ENCODE results near the gene HMOX2. TPM values are rescaled to one million over a fixed set of nuclear protein-coding genes. Genes with fewer than 3 reads are reported as not detected.

Gene HMOX2
- polyA plus RNA-seq, 1 donor (not counting 4 experiments of a cell fraction or from before 2014, with no cell fraction given): 167 TPM

DNA sequence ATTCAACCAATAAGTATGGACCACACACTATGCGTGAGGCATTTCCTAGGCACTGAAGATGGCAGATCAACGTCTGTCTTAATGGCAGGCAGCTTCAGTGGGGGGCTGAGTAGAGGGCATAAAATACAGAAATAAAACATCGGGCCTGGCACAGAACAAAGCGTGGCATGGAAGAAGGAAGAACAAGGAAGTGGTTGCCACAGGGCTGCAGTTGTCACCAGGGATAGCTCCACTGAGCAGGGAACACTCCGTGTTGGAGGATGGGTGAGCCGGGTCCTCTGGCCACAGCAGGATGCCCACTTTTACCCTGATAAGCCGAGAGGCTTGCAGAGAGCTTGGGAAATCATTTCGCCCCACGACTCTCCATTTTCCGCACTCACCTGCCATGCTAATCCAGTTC, 56.0 kb downstream of the HMOX2 start:
- Histone ChIP-seq H3K9me3 (ENCODE audit: control insufficient read depth, low read depth, low read length) (no peaks in the 10 kb centered on the region), H3K36me3 (ENCODE audit: control insufficient read depth in 2 of 2, extremely low read depth in 1 of 2, insufficient read depth in 2 of 2, low read length in 2 of 2) (peaks cover 11 to 21% of the 10 kb centered on the region in 2 experiments), H3K9ac (ENCODE audit: control insufficient read depth, extremely low read depth, insufficient read depth, low read length) (no peak overlapping the region), H2AFZ (ENCODE audit: control insufficient read depth, low read length) (no peak overlapping the region), H4K20me1 (ENCODE audit: control insufficient read depth, extremely low read depth, insufficient read depth, low read length) (no peaks in the 10 kb centered on the region), H3K4me3 (ENCODE audit: control insufficient read depth in 2 of 3, extremely low read depth in 1 of 3, insufficient read depth in 2 of 3, low read depth in 1 of 3, low read length in 3 of 3) (no peak overlapping the region), H3K79me2 (ENCODE audit: control insufficient read depth, insufficient read depth, low read length) (peaks cover 68% of the 10 kb centered on the region), H3K4me1 (ENCODE audit: control insufficient read depth, extremely low read depth, insufficient read depth, low read length) (peaks cover 27% of the 10 kb centered on the region), H3K9me1 (ENCODE audit: control insufficient read depth, extremely low read depth, insufficient read depth, low read length) (peaks cover 5% of the 10 kb centered on the region), H3K27ac (ENCODE audit: control insufficient read depth, insufficient read depth, low read length) (no peak overlapping the region), H3K4me2 (ENCODE audit: control insufficient read depth, extremely low read depth, insufficient read depth, low read depth, low read length) (no peak overlapping the region), H3K27me3 (ENCODE audit: control insufficient read depth, extremely low read depth, insufficient read depth, low read length) (no peaks in the 10 kb centered on the region)
- DNase-seq (ENCODE audit: low read depth, low spot score) (no peak), FAIRE-seq (no peak)
- dilution Hi-C loops (cut with MboI; ENCODE audit: extremely low pct_ligation_motif_present, low sequenced_read_pairs): no loop called here
- TF ChIP-seq EZH2 (IDR thresholded peaks at IDR 0.05; ENCODE audit: low read length): no peak
- TF ChIP-seq, protein P1, sequence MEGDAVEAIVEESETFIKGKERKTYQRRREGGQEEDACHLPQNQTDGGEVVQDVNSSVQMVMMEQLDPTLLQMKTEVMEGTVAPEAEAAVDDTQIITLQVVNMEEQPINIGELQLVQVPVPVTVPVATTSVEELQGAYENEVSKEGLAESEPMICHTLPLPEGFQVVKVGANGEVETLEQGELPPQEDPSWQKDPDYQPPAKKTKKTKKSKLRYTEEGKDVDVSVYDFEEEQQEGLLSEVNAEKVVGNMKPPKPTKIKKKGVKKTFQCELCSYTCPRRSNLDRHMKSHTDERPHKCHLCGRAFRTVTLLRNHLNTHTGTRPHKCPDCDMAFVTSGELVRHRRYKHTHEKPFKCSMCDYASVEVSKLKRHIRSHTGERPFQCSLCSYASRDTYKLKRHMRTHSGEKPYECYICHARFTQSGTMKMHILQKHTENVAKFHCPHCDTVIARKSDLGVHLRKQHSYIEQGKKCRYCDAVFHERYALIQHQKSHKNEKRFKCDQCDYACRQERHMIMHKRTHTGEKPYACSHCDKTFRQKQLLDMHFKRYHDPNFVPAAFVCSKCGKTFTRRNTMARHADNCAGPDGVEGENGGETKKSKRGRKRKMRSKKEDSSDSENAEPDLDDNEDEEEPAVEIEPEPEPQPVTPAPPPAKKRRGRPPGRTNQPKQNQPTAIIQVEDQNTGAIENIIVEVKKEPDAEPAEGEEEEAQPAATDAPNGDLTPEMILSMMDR (optimal IDR thresholded peaks at IDR 0.05 in 1 of 3, IDR thresholded peaks at IDR 0.05 in 1 of 3, conservative IDR thresholded peaks at IDR 0.05 in 1 of 3; ENCODE audit: extremely low read depth in 1 of 3, insufficient read depth in 2 of 3, low read length in 3 of 3): no peak

GRCh38 chr16:4533490-4533889, 57.3 kb downstream of the HMOX2 start:
- dilution Hi-C loops (cut with MboI; ENCODE audit: extremely low pct_ligation_motif_present, low sequenced_read_pairs): no loop called here
- H4K20me1 ChIP-seq (ENCODE audit: control insufficient read depth, extremely low read depth, insufficient read depth, low read length): no peaks in the 10 kb centered on the region

More at GRCh38 chr16:4533490-4533889, 57.3 kb downstream of the HMOX2 start:
- no peak overlapping the region for H3K4me2 ChIP-seq (ENCODE audit: control insufficient read depth, extremely low read depth, insufficient read depth, low read depth, low read length)
- no peak overlapping the region for H2AFZ ChIP-seq (ENCODE audit: control insufficient read depth, low read length)
- DNase-seq (ENCODE audit: low read depth, low spot score): no peak
- no peak for TF ChIP-seq EZH2 (IDR thresholded peaks at IDR 0.05; ENCODE audit: low read length)
- TF ChIP-seq, protein P1 (optimal IDR thresholded peaks at IDR 0.05 in 1 of 3, IDR thresholded peaks at IDR 0.05 in 1 of 3, conservative IDR thresholded peaks at IDR 0.05 in 1 of 3; ENCODE audit: extremely low read depth in 1 of 3, insufficient read depth in 2 of 3, low read length in 3 of 3): no peak
- no peak overlapping the region for H3K4me3 ChIP-seq (ENCODE audit: control insufficient read depth in 2 of 3, extremely low read depth in 1 of 3, insufficient read depth in 2 of 3, low read depth in 1 of 3, low read length in 3 of 3)
- peaks cover 31% of the 10 kb centered on the region for H3K4me1 ChIP-seq (ENCODE audit: control insufficient read depth, extremely low read depth, insufficient read depth, low read length)
- no peaks in the 10 kb centered on the region for H3K9me3 ChIP-seq (ENCODE audit: control insufficient read depth, low read depth, low read length)
- H3K9me1 ChIP-seq (ENCODE audit: control insufficient read depth, extremely low read depth, insufficient read depth, low read length): peaks cover 3% of the 10 kb centered on the region
- H3K36me3 ChIP-seq (ENCODE audit: control insufficient read depth in 2 of 2, extremely low read depth in 1 of 2, insufficient read depth in 2 of 2, low read length in 2 of 2): peaks cover 11 to 21% of the 10 kb centered on the region in 2 experiments
- peaks cover 63% of the 10 kb centered on the region for H3K79me2 ChIP-seq (ENCODE audit: control insufficient read depth, insufficient read depth, low read length)
- H3K27ac ChIP-seq (ENCODE audit: control insufficient read depth, insufficient read depth, low read length): no peak overlapping the region
- no peak for FAIRE-seq
- no peak overlapping the region for H3K9ac ChIP-seq (ENCODE audit: control insufficient read depth, extremely low read depth, insufficient read depth, low read length)
- no peaks in the 10 kb centered on the region for H3K27me3 ChIP-seq (ENCODE audit: control insufficient read depth, extremely low read depth, insufficient read depth, low read length)
